ELR (cell line): Measurements from ENCODE around the gene MCL1.
"Not testable (repeated sequence)": the region's sequence is repeated elsewhere in the genome, so short reads cannot be mapped to it uniquely, and the experiment has no call there.

Source experiments
- DNase-seq: peaks from one replicate; pipeline ENCODE4 v3.0.0-alpha.2; 2015; ENCODE audit warnings: low read depth

The MCL1 gene

GRCh38 chr1:150602372-150602771 lies 23.0 kb upstream of the MCL1 start:
- DNase-seq, result not testable (repeated sequence)

DNA sequence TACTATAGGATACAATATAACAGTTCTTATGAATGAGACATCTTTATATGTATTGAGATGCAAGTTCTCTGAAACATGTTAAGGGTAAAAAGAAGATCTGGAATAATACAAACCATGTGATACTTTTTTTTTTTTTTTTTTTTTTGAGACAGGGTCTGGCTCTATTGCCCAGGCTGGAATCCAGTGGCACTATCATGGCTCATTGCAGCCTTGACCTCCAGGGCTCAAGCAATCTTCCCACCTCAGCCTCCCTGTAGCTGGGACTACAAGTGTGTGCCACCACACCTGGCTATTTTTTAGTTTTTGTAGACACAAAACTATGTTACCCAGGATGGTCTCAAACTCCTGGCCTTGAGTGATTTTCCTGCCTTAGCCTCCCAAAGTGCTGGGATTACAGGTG lies 22.1 kb upstream of the MCL1 start:
- DNase-seq, result no peak

DNA sequence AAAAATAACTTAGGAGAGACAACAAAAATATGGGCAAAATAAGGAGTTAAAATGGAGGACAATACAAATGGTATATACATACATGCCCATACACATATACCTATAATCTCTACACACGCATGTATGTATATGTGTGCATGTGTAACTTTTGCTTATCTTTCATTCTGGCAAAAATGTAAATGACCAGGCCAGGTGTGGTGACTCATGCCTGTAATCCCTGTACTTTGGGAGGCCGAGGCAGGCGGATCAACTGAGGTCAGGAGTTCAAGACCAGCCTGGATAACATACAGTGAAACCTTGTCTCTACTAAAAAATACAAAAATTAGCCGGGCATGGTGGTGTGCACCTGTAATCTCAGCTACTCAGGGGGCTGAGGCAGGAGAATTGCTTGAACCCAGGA lies 18.9 kb upstream of the MCL1 start:
- not testable (repeated sequence) for DNase-seq

- DNase-seq, result no peak
Observed at GRCh38 chr1:150596976-150597375, 17.6 kb upstream of the MCL1 start.

GRCh38 chr1:150596095-150596892 lies 16.9 kb upstream of the MCL1 start:
- DNase-seq, result peak; percentile 68

GRCh38 chr1:150582371-150582770 lies 3.0 kb upstream of the MCL1 start:
- DNase-seq, result no peak

GRCh38 chr1:150581962-150582361 lies 2.6 kb upstream of the MCL1 start:
- not testable (repeated sequence) for DNase-seq

DNA sequence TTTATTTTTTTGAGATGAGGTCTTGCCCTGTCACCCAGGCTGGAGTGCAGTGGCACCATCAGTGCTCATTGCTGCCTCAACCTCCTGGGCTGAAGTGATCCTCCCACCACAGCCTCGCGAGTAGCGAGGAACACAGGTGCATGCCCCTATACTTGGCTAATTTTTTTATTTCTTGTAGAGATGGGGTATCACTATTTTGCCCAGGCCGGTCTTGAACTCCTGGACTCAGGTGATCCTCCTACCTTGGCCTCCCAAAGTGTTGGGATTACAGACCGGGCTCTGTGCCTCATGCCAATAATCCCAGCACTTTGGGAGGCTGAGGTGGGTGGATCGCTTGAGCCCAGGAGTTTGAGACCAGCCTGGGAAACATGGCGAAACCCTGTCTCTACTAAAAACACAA lies 2.0 kb upstream of the MCL1 start:
- not testable (repeated sequence) for DNase-seq

- DNase-seq, result not testable (repeated sequence)
Observed at GRCh38 chr1:150580966-150581365, 1.6 kb upstream of the MCL1 start.

GRCh38 chr1:150579945-150580642 lies 684 bp upstream of the MCL1 start:
- peak; percentile 20 for DNase-seq

- DNase-seq, result peak; percentile 95
Observed at GRCh38 chr1:150578272-150579109, 919 bp downstream of the MCL1 start.

GRCh38 chr1:150577557-150578271 lies 1.7 kb downstream of the MCL1 start:
- peak; percentile 46 for DNase-seq

DNA sequence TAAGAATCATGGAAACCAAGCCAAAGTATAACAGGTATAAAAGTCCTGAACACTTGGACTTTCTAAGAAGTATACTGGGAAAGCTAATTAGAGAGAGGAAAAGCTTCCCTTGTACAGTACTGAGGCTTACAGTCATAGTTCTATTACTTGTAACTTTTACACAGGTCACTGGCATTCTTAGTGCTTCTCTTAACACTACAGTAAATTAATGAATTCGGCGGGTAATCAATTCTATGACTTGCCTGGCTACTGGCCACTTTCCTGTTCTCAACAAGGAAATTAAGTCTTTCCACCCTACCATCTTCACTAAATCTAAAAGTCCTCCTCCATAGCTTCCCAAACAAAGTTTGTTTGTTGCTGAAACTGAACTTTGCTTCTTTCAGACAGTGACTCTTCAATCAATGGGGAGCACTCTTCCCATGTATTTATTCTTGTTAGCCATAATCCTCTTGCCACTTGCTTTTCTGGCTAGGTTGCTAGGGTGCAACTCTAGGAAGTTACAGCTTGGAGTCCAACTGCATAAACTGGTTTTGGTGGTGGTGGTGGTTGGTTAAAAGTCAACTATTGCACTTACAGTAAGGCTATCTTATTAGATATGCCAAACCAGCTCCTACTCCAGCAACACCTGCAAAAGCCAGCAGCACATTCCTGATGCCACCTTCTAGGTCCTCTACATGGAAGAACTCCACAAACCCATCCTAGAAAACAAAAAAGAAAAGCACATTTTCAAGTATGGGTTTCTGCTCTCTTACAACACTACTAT lies 2.4 kb downstream of the MCL1 start:
- peak; percentile 33 for DNase-seq

DNA sequence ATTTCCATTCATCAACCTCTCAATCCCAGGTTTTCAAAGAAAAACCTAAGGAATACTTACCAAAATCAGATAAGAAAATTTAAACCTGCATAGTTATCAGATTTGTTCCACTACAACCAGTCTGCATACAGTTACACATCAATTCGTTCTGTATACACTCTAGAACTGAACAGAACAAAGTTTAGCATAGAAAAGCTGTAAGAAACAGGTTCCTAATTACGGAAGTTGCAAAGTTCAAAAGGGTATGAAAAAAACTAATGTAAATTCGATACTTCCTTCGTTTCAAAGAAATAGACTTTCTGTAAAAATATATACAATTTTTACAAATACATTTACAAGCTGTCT lies 3.1 kb downstream of the MCL1 start:
- DNase-seq, result no peak

DNA sequence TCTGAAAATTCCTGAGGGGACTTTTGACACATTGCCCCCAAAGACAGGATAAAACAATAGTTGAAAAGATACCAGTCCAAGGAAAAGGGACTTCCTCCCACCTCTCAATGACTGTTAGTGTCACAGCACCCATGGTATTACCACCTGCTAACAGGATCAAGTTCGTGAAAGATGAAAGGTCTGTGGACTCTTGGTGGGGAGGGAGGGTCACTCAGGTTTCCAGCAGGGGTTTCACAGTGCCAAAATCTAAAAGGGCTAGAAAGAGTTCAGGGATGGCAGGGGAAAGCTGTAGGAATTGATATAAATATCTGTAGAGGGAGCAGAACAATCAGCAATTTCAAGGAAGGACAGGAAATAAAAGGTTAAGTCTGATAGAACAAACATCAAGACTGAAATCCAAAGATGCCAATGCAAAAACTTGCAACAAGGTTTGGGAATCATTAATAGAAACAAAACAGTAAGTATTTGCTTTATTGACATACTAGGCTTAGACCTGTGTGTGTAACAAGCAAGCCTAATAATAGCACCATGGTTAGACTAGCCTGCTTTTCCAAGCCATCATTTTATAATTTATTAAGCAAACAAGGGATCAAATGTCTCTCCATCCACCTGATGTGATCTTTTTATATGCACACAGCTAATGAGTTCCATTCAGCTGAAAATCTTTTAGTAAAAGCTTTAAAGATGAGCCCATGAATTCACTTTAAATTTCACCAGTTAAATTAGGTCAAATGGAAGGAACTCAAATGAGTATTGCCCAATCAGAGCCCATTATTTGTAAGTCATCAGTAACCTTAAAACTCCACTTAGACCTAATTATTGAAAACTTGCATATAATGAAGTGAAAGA lies 3.7 kb downstream of the MCL1 start:
- no peak for DNase-seq

GRCh38 chr1:150575072-150575489 lies 4.3 kb downstream of the MCL1 start:
- peak; percentile 35 for DNase-seq

DNA sequence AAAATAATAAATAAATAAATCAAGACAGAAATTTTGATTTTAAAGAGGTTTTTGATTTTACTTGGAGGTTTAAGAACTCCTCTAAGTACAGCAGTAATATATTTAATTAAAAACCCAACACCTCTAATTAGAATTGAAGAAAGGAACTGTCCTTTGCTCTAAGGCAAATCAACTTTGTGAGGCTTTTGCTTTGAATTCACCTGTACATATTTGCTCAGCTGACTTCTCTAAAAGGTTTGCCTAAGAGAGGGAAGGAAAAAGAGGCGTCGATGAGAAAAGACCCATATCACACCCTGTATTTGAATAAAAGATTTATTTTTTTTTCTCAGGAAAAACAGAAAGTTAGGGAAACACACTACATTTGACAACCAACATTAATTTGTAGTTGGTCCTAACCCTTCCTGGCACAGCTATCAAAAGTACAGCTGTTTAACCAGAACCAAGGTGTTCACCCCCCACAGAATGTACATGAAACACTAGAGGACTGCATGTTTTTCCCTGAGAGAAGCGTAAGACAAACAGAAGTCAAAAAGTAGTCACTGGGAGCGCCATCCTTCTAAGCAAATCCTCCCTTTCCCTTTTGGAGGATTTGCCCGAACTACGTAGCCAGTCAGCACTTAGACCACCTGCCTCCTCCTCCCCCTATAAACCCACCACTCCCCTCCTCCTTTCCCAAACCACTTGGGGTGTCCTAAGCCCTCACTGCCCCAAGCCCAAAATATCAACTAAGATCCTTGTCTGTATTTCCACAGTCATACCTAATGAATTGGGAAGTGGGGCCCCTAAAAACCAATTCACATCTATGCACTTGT lies 4.9 kb downstream of the MCL1 start:
- DNase-seq, result peak; percentile 27

GRCh38 chr1:150573648-150574071 lies 5.8 kb downstream of the MCL1 start:
- not testable (repeated sequence) for DNase-seq

GRCh38 chr1:150572918-150573647 lies 6.3 kb downstream of the MCL1 start:
- DNase-seq, result peak; percentile 40
